CD4-positive, alpha-beta memory T cell (primary cell): ENCODE results near the gene ABRACL. TPM values are rescaled to one million over a fixed set of nuclear protein-coding genes. Genes with fewer than 3 reads are reported as not detected.
"Not testable (repeated sequence)": the region's sequence is repeated elsewhere in the genome, so short reads cannot be mapped to it uniquely, and the experiment has no call there.

Experiments
- CTCF ChIA-PET: fragments of 350-600 bp; sonication (Branson Sonifier 250); formaldehyde crosslinking; loops from one replicate; lab custom pipeline; 2021; ENCODE audit warnings: inconsistent platforms; ENCODE audit not compliant: partially characterized antibody; lab: Charles Lee
- POLR2A ChIA-PET: fragments of 350-600 bp; sonication (Branson Sonifier 250); formaldehyde crosslinking; loops from one replicate; lab custom pipeline; 2021; ENCODE audit not compliant: partially characterized antibody; lab: Charles Lee
- DNase-seq, 5 donors: peaks; one replicate each; pipeline versions ENCODE4 v3.0.0 to v3.0.0-alpha.2; 2020 to 2022; ENCODE audit warnings: mixed read lengths in 1 of 5
- H3K27ac ChIP-seq: one replicate; pipeline ENCODE4 v1.7.0; 2013; ENCODE audit warnings: low read depth, low read length
- H3K27me3 ChIP-seq: 2 replicates; pipeline ENCODE4 v1.7.0; 2013; ENCODE audit warnings: mild to moderate bottlenecking, low read length, moderate library complexity; ENCODE audit not compliant: insufficient read depth
- H3K36me3 ChIP-seq: 2 replicates; pipeline ENCODE4 v1.7.0; 2013; ENCODE audit warnings: mild to moderate bottlenecking, low read length, moderate library complexity; ENCODE audit not compliant: insufficient read depth
- H3K4me1 ChIP-seq: 2 replicates; pipeline ENCODE4 v1.7.0; 2013; ENCODE audit warnings: mild to moderate bottlenecking, low read length, moderate library complexity; ENCODE audit not compliant: insufficient read depth
- H3K4me3 ChIP-seq, 2 donors: one replicate each; pipeline ENCODE4 v1.7.0; 2013; ENCODE audit warnings: low read length in 2 of 2, mild to moderate bottlenecking in 1 of 2
- H3K9me3 ChIP-seq, 2 donors: one replicate each; pipeline ENCODE4 v1.7.0; 2013; ENCODE audit warnings: low read length in 2 of 2, control low read depth in 1 of 2; ENCODE audit not compliant: control insufficient read depth in 1 of 2
- H3K27ac Mint-ChIP-seq, 7 donors: one replicate each; pipeline ENCODE4 v1.8.0; 2020 to 2021; ENCODE audit warnings: mixed read lengths in 7 of 7, mild to moderate bottlenecking in 6 of 7, inconsistent platforms in 3 of 7, moderate library complexity in 3 of 7
- H3K27me3 Mint-ChIP-seq, 2 donors: one replicate each; pipeline ENCODE4 v1.8.0; 2020 to 2021; ENCODE audit warnings: mixed read lengths in 2 of 2
- H3K36me3 Mint-ChIP-seq, 2 donors: one replicate each; pipeline ENCODE4 v1.8.0; 2020 to 2021; ENCODE audit warnings: mixed read lengths in 2 of 2, inconsistent platforms in 1 of 2, mild to moderate bottlenecking in 1 of 2
- H3K4me1 Mint-ChIP-seq, 4 donors: one replicate each; pipeline ENCODE4 v1.8.0; 2020 to 2021; ENCODE audit warnings: mixed read lengths in 4 of 4, mild to moderate bottlenecking in 1 of 4
- H3K4me3 Mint-ChIP-seq, 8 donors: one replicate each; pipeline ENCODE4 v1.8.0; 2020 to 2021; ENCODE audit warnings: mixed read lengths in 8 of 8, mild to moderate bottlenecking in 7 of 8, moderate library complexity in 6 of 8, inconsistent platforms in 3 of 8
- H3K9me3 Mint-ChIP-seq, 8 donors: one replicate each; pipeline ENCODE4 v1.8.0; 2020 to 2021; ENCODE audit warnings: mixed read lengths in 8 of 8, mild to moderate bottlenecking in 5 of 8, inconsistent platforms in 3 of 8, moderate library complexity in 1 of 8
- intact Hi-C: fragments of 100-400 bp; cut with micrococcal nuclease; formaldehyde crosslinking; loops from one replicate; pipeline ENCODE4 v1.15.1; 2023
- polyA plus RNA-seq, 2 donors: library from polyadenylated mRNA; unstranded; fragments of 300-500 nt; fragmentation: Illumina TruSeq; gene quantifications; one replicate each; pipeline ENCODE4 v1.2.3, GENCODE V29; 2021
- total RNA-seq, 2 experiments: library from RNA; stranded (reverse); gene quantifications; one replicate each; pipeline ENCODE4 v1.2.3, GENCODE V29; 2021

Gene ABRACL
- total and polyA plus RNA-seq, 4 experiments from 2014 or later, result 103 to 289 (median 180) TPM

DNA sequence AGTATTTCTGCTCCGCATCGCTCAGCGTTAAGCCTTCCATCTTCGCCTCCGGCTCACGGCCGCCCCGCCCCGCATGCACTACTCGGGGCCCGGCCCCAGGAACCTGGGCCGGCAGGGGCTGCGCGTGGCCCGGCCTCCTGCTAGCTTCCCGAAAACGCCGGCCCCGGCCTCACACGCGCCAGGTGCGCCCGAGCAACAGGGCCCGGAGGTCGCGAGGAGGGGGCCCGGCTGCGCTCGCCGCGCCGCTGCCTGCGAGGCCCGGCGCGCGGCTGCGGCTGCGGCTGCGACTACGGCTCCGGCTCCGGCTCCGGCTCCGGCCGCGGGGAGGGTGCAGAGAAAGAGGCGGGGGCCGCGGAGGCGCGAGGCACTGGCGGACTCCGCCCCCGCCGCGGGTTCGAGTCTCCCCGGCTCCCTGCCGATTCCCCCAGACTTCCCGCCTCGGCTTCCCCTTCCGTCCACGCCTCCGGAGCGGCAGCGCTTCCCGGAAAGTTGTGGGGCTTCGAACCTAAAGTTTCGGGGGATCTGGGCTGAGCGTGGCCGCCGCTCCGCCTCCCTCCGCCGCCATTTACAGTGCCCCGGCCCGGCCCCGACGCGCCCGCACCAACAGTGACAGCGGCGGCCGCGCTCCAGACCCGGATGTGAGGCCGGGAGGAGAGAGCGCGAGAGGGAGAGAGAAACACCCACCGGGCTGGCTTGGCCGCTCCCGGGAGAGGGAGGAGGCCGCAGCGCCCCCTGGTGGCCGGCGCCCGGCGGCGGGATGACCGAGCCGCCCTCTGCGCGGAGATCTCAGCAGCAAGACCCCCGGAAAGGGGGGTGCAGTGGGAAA is 40.7 kb upstream of the ABRACL start, which contains the start of gene REPS1:
Gene REPS1 (minus strand): TSS at position 611 of the 826 bp plus-strand sequence. CDS start 571 bp downstream, at position 40.
- peak within 1 kb of the TSS; percentile 87 to 95 (median 92) for H3K4me3 Mint-ChIP-seq

GRCh38 chr6:138988469-138988834 is 40.1 kb upstream of the ABRACL start:
- Mint-ChIP-seq H3K4me3 (peak overlapping the region; percentile 86 to 95 (median 91)), H3K27ac (peak overlapping the region in 6 of 7 donors; percentile 90 to 96 (median 95)), H3K27me3 (no peaks in the 10 kb centered on the region), H3K36me3 (peaks cover 0 to 5% of the 10 kb centered on the region in 2 donors), H3K4me1 (peaks cover 10 to 18% (median 13%) of the 10 kb centered on the region in 4 donors), H3K9me3 (no peaks in the 10 kb centered on the region)
- ChIA-PET POLR2A (interaction anchor here (0.8 to 4.9 kb wide), 8 partner anchors 39 to 386 kb away, joined by 3 to 27 read pairs (median 7); partner anchors contain the start of genes ABRACL, CCDC28A and CITED2), CTCF (interaction anchor here (0.7 to 5.0 kb wide), 29 partner anchors 8 to 385 kb away, joined by 3 to 19 read pairs (median 4); partner anchors contain the start of gene CITED2)
- Histone ChIP-seq H3K4me1 (peaks cover 45% of the 10 kb centered on the region), H3K9me3 (no peaks in the 10 kb centered on the region), H3K4me3 (peak overlapping the region; percentile 38 to 89), H3K36me3 (no peaks in the 10 kb centered on the region), H3K27me3 (no peaks in the 10 kb centered on the region), H3K27ac (peak overlapping the region; percentile 74)
- DNase-seq, result no peak
- intact Hi-C loops, result loop anchor here (1.0 to 10.0 kb wide), 9 partner anchors 40 to 871 kb away; partner anchors contain the start of genes ABRACL, CCDC28A and CITED2

More for the DNA sequence above, 40.7 kb upstream of the ABRACL start, which contains the start of gene REPS1:
- Mint-ChIP-seq H3K27ac (peak within 1 kb of the TSS in 6 of 7 donors; percentile 90 to 96 (median 95)), H3K27me3 (no peaks in the 10 kb centered on the region), H3K9me3 (no peaks in the 10 kb centered on the region), H3K36me3 (peaks cover 0 to 5% of the 10 kb centered on the region in 2 donors), H3K4me1 (peaks cover 10 to 18% (median 13%) of the 10 kb centered on the region in 4 donors)
- intact Hi-C loops, result loop anchor here (1.0 to 10.0 kb wide), 10 partner anchors 40 to 871 kb away; partner anchors contain the start of genes ABRACL, CCDC28A, CITED2 and HECA
- ChIA-PET CTCF (interaction anchor here (0.6 to 5.0 kb wide), 32 partner anchors 9 to 872 kb away, joined by 3 to 19 read pairs (median 4); partner anchors contain the start of genes CITED2 and TXLNB), POLR2A (interaction anchor here (0.5 to 4.9 kb wide), 17 partner anchors 18 to 387 kb away, joined by 3 to 27 read pairs (median 7); partner anchors contain the start of genes ABRACL, CITED2 and TXLNB)
- H3K27me3 ChIP-seq, result no peaks in the 10 kb centered on the region
- peak within 1 kb of the TSS; percentile 66 to 89 for H3K4me3 ChIP-seq
- peaks cover 47% of the 10 kb centered on the region for H3K4me1 ChIP-seq
- H3K27ac ChIP-seq, result peak within 1 kb of the TSS; percentile 74
- H3K9me3 ChIP-seq, result no peaks in the 10 kb centered on the region
- DNase-seq, result peak; percentile 88 to 92 (median 89)
- no peaks in the 10 kb centered on the region for H3K36me3 ChIP-seq

DNA sequence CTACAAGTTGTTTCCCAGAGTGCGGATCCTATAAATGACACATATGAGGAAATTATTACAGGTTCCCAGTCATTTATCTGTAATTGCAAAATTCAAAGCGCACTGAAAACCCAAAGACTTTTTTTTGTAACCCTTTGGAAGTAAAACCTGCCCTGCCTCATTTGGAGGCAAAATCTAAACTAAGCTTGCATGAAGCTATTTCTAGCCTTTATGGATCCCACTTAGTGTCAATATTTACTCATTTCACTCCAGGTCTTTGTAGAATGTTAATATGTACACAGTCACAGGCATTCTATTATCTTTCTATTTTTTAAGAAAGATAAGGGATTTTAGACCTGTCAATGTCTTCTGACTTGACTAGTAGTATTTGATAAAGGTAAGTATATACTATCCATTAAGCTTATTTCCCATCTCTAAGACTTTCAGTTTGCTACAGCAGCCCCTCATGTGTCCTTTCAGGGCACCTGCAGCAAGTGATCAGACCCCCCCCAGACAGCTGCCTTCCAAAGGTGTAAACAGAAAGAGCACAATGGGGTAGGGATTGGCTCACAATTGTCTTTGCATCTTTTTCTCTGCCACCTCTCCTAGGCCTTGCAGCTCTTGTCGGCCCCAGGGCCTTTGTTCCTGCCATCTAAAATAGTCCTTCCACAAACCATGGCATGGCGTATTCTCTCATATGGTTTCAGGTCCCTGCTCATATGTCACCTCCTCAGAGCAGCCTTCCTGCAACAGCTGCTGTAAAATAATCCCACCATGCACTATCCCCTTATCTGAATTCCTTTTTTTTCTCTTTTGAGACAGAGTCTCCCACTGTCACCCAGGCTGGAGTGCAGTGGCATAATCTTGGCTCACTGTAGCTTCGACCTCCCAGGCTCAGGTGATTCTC is 39.2 kb upstream of the ABRACL start:
- Histone ChIP-seq H3K4me3 (no peak overlapping the region), H3K36me3 (no peaks in the 10 kb centered on the region), H3K4me1 (peaks cover 36% of the 10 kb centered on the region), H3K9me3 (no peaks in the 10 kb centered on the region), H3K27ac (peak overlapping the region; percentile 74), H3K27me3 (no peaks in the 10 kb centered on the region)
- no peak for DNase-seq
- Mint-ChIP-seq H3K4me1 (peaks cover 10 to 18% (median 13%) of the 10 kb centered on the region in 4 donors), H3K4me3 (peak overlapping the region in 7 of 8 donors; percentile 39 to 95 (median 86)), H3K27me3 (no peaks in the 10 kb centered on the region), H3K36me3 (peaks cover 0 to 5% of the 10 kb centered on the region in 2 donors), H3K9me3 (no peaks in the 10 kb centered on the region), H3K27ac (peak overlapping the region in 3 of 7 donors; percentile 90 to 95 (median 90))
- CTCF ChIA-PET, result interaction anchor here (0.6 to 5.0 kb wide), 36 partner anchors 10 to 386 kb away, joined by 3 to 19 read pairs (median 3); partner anchors contain the start of gene CITED2
- POLR2A ChIA-PET, result interaction anchor here (0.7 to 4.9 kb wide), 9 partner anchors 38 to 385 kb away, joined by 3 to 27 read pairs (median 4); partner anchors contain the start of genes ABRACL, CCDC28A and CITED2
- intact Hi-C loops, result loop anchor here (2.0 to 10.0 kb wide), 6 partner anchors 43 to 872 kb away; partner anchors contain the start of gene CITED2

GRCh38 chr6:138991206-138991605 is 37.3 kb upstream of the ABRACL start:
- POLR2A ChIA-PET, result interaction anchor here (0.7 kb wide), 1 partner anchor 39 kb away, joined by 3 read pairs; no protein-coding TSS in a partner anchor
- no peak overlapping the region for H3K27ac Mint-ChIP-seq

GRCh38 chr6:138992965-138993364 is 35.6 kb upstream of the ABRACL start:
- H3K4me3 Mint-ChIP-seq, H3K9me3 Mint-ChIP-seq, H3K4me1 ChIP-seq, H3K27ac ChIP-seq, intact Hi-C loops, H3K36me3 ChIP-seq, H3K27ac Mint-ChIP-seq, POLR2A ChIA-PET, CTCF ChIA-PET, H3K9me3 ChIP-seq, DNase-seq, H3K27me3 Mint-ChIP-seq, H3K27me3 ChIP-seq, H3K36me3 Mint-ChIP-seq, H3K4me3 ChIP-seq: not testable (repeated sequence)
- peaks cover 5 to 11% (median 8%) of the 10 kb centered on the region in 4 donors for H3K4me1 Mint-ChIP-seq

More at GRCh38 chr6:138991206-138991605, 37.3 kb upstream of the ABRACL start:
- intact Hi-C loops, result no loop called here
- Mint-ChIP-seq H3K27me3 (no peaks in the 10 kb centered on the region), H3K36me3 (peaks cover 0 to 5% of the 10 kb centered on the region in 2 donors), H3K4me1 (peaks cover 10 to 13% (median 11%) of the 10 kb centered on the region in 4 donors), H3K4me3 (no peak overlapping the region), H3K9me3 (no peaks in the 10 kb centered on the region)
- Histone ChIP-seq H3K36me3 (no peaks in the 10 kb centered on the region), H3K27me3 (no peaks in the 10 kb centered on the region), H3K9me3 (no peaks in the 10 kb centered on the region), H3K4me1 (peaks cover 17% of the 10 kb centered on the region), H3K27ac (no peak overlapping the region), H3K4me3 (no peak overlapping the region)
- CTCF ChIA-PET, result interaction anchor here (5.0 kb wide), 1 partner anchor 24 kb away, joined by 19 read pairs; no protein-coding TSS in a partner anchor
- no peak for DNase-seq

- peaks cover 4 to 10% (median 6%) of the 10 kb centered on the region in 4 donors for H3K4me1 Mint-ChIP-seq
- H3K36me3 Mint-ChIP-seq, CTCF ChIA-PET, H3K27me3 Mint-ChIP-seq, H3K4me3 ChIP-seq, intact Hi-C loops, H3K27ac Mint-ChIP-seq, DNase-seq, H3K4me3 Mint-ChIP-seq, H3K27me3 ChIP-seq, H3K9me3 Mint-ChIP-seq, POLR2A ChIA-PET, H3K9me3 ChIP-seq, H3K27ac ChIP-seq, H3K36me3 ChIP-seq, H3K4me1 ChIP-seq: not testable (repeated sequence)
These were observed 35.1 kb upstream of the ABRACL start for GRCh38 chr6:138993410-138993809.
